HG02938 (cell line): ENCODE results near the gene NCK2.
"Not testable (repeated sequence)": the region's sequence is repeated elsewhere in the genome, so short reads cannot be mapped to it uniquely, and the experiment has no call there.

ENCODE experiments used
- ATAC-seq: cut with Tn5 transposase; IDR thresholded peaks from one replicate; pipeline ENCODE4 v1.9.1; 2021; ENCODE audit warnings: mild to moderate bottlenecking, moderate library complexity; ENCODE audit not compliant: unreplicated experiment

Gene NCK2

DNA sequence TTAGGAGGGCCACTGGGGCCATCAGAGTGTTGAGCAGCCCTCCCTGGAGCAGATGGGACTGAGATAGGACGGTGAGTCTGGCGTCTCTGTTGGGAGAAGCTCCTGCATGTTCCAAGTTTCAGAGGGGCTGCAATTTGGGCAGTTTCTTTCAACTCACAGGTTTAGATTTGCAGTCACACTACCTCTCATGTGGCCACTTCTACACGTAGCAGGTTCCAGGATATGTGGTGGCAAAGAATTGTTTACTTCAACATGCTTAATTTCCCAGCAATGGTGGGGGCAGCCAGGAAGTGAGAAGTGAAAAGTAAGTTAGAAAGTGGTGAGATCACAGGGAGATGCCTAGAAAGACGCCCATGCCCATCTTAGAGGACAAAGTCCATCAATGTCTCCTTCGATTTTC is 9.3 kb downstream of the NCK2 start:
- no peak for ATAC-seq

DNA sequence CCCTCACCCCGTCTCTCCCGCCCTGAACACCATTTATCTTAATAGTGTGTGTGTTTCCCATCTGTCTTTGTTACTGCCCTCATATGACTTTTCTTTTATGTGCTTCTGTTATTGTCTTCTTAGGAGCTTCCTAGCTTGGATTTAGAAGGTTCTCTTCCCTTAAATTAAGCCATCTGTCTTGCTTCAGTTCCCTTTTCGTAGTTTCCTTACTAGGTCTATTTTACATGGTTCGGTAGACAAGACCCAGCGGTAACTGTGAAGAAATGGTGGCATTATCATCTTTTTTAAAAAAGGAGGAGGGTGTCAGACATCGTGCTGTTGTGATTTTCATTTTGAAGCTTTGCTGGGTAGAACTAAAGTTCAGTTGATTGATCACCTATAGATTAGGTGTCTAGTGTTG is 10.3 kb downstream of the NCK2 start:
- ATAC-seq, result no peak

DNA sequence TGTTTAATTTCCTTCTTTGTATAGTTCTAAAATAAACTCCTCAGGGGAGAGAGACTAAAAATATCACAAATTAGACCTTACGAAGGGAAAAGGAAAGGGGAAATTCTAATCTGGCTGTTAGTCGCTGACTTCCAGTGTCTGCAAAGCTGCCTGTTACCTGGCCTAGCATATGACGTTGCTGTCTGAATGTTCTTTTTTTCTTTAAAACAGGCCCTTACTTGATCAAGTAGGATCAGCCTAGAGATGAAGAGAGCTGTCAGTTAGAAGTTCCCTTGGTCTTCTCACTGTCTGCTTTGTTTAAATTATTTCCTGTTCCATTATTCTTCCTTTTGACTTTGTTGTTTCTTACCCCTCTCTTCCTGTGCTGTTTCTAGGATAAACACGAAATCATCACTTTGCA is 11.2 kb downstream of the NCK2 start:
- no peak for ATAC-seq

DNA sequence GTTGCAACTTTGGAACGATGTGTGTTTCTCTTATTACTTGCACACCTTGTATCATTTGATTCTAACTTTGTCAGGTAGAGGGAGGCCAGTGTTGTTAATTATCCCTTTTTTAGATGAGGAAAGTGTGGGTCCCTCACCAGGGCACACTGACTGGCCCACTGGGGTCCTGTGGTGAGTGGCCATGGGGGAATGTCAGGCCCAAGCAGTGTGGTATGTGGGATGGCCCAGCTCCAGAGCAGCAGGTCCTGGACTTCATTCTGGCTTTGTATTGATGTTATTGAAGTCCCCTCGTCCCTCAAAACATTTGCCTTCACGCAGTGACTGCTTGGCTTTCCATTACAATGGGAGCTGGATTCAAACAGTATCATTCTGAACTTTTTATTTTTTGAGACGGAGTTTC is 11.7 kb downstream of the NCK2 start:
- no peak for ATAC-seq

DNA sequence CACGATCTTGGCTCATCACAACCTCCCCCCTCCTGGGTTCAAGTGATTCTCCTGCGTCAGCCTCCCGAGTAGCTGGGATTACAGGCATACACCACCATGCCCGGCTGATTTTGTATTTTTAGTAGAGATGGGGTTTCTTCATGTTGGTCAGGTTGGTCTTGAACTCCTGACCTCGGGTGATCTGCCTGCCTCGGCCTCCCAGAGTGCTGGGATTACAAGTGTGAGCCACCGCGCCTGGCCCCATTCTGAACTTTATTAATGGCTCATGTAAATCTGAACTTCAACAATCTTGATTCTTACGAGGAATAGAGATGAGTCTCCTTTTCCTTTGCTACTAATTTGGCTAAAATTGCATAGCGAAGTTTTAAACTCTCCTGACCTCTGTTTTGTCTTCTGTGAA is 12.2 kb downstream of the NCK2 start:
- ATAC-seq, result not testable (repeated sequence)

DNA sequence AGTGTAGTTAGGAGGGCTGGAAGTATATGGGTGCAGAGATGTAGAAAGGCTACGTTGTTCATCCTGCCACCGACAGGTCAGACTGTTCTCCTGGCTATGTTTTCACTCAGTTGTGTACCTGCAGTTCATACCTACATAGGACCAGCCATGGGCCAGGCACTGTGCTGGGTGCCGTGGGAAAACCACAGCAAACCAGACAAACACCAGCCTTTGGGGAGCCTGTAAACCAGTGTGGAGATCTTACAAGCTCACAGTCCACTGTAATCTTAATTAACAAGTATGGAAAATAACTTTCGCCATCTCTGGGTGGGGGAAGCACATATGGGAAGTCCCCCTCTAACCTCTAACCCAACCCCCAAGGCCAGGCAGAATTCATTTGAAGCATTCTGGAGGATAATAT is 12.7 kb downstream of the NCK2 start:
- no peak for ATAC-seq

DNA sequence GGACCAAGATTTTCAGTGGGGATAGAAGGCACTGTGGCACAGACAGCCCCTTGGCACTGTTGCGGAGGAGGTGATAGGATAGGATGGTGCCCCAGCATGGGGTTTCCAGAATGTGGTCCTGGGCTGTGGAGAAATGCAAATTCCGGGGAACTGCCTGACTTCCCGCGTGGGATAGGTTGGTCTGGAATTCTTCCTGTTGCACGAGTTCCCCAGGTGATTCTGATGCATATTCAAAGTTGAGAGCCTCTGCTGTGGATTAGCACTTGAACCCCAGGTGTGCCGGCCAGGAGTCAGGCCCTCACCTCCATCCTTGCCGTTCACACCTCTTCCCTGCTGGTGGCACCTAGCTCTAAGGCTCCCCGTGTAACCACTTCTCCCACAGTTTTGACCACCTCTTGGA is 15.5 kb downstream of the NCK2 start:
- ATAC-seq, result no peak

DNA sequence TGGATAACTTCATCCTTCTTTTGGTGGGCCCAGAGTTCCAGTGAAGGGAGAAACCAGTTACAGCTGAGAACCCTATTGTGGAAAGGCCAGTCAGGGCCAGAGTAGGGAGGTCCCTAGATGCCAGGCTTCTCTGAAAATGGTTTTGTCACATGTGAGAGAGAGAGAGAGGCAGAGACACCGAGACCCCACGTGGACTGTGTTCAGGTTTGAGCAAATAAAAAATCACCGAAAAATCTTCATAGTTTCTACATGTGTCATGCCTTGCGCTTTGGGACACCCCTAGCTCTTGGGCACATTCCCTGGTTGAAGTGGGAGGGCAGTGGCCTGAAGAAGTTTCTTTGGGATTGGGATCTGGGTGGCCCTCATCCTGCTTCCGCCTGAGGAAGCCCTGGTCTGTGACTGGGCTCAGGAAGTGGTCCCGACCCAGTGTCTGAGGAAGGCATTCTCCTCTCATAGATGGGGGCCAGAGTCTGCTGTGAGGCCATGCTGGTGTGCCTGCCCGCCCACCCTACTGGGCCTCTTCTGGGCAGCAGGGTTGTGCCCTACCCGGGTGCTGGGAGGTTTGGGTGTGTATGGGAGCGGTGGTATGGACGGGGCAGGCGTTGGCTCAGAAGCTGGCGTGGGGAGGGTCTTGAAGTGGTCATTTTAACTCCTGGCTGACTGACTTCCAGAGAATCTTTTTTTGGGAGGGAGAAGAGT is 16.1 kb downstream of the NCK2 start:
- ATAC-seq, result no peak

DNA sequence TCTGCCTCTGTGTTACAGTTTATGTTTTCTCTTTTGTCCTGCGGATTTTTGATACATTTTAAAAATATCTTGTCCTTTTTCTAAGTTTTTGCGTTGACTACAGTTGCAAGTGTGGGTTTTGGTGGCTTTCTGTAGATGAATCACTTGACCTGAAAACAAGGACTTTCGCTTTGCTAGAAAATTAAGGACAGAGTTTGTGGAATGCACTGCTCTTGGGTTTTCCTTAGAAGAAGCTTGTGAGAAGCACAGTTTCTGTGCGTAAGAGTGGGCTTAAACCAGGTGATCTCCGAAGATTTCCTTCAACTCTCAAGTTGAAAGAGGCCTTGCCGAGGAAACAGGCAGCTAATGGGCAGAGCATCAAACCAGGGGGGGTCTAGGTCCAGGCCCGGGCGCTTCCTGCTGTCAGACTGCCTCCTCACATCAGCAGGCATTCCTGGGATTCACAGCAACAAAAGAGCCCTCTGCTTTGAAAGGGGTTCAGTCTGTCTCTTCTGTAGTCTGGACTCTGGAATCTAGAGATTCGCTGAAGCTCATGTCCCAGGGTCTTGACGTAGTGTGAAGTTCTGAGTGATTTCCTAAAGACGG is 17.3 kb downstream of the NCK2 start:
- ATAC-seq, result no peak

DNA sequence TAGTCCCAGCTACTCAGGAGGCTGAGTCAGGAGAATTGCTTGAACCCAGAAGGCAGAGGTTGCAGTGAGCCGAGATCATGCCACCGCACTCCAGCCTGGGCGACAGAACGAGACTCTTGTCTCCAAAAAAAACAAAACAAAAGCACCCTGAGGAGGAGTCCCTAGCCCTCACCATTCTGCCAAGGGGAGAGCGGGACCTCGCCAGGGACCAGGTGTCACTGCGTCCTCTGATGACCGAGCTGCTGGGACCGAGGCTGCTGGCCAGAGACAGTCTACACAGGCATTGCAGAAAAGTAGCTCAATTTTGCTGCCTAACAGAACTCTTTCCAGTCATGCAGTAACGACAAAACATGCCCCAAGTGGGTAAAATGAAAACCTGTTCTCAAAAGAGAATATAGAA is 18.4 kb downstream of the NCK2 start:
- ATAC-seq, result no peak

DNA sequence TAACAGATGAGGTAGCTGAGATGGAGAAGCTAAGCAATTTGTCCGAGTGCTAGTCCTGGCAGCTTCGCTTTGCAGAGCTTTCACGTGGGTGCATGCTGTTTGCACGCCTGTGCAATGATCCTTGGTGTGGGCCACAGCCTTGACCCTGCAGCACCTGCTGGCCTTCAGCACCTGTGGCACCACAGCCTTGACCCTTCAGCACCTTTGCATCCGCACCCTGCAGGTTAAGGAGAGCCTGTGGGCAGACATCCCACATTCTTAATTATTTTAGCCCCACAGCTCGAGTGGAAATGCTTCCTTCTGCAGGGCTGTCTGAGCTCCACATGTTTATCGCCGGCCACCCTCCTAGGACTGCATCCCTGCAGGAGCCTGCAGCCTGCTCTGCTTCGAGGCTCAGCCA is 19.3 kb downstream of the NCK2 start:
- no peak for ATAC-seq

DNA sequence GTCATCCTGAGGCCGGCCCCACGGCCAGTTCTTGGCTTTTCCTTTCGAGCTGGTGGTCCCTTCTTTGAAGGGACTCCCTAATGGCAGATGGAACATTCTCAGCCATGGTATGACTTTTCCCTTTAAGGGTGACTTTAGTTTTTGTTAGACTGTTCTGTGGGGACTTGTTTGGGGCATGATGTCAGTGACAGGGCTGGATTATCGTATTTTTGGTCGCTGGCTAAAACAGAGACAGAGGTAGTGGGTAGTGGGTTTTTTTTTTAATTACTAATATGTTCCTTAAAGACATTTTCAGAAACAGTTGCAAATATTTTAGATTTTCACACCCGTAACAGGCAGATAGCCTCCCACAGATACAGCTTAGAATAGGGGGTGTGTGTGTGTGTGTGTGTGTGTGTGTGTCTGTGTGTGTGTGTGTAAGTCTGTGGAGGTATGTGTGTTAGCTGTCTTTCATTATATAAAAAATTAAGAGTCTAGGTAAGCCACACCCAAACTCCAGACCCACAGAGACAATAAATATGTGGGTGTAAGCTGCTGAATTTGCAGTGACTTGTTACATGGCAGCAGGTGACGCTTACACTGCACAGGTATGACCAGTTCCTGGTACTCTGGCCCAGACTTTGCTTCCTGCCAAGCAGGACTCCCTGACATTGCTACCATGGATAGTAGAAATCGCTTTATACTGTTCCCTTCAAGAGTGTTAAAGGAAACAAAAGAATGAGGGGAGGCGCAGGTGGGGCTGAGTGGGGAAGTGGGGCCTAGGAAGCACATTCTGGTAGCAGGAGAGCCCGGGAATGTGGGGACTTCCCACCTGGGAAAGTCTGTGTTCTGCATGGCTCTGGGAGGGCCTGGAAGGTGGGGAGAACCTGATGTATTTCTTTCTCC is 20.9 kb downstream of the NCK2 start:
- no peak for ATAC-seq

DNA sequence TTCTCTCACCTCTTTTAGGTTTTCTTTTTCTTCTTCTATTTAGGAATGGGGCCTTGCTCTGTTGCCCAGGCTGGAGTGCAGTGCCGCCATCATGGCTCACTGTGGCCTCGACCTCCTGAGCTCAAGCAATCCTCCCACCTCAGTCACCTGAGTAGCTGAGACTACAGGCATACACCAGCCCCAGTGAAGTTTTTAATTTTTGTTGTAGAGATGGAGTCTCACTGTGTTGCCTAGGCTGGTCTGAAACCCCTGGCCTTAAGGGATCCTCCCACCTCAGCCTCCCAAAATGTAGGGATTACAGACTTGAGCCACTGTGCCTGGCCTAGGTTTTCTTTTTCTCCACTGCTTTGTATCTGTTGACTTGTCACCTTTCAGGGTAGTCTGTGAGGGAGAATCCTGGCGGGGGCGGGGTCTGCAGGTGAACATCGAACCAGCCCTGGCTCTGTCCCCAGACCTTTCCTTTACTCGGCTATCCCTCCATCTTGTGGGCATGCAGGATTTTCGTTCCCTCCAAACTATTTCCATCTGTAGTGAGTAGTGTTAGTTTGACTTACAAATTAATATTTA is 21.7 kb downstream of the NCK2 start:
- no peak for ATAC-seq

DNA sequence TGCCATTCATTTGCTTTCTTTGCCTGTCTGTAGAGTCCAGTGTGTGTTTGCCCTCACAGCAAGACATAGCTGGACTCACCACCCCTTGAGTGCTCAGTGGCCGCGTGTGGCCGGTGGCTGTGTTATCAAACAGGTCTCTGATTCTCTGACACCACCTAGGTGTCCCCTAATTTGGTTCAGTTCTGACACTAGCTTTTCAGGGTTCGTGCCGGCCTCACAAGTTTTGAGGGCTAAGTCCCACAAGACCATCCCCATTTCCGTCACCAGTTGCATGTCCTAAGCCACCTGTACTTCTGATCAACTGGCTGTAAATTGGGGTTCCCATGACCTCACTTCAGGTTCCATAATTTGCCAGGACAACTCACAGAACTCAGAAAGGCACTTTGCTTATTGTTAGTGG is 23.5 kb downstream of the NCK2 start:
- no peak for ATAC-seq

DNA sequence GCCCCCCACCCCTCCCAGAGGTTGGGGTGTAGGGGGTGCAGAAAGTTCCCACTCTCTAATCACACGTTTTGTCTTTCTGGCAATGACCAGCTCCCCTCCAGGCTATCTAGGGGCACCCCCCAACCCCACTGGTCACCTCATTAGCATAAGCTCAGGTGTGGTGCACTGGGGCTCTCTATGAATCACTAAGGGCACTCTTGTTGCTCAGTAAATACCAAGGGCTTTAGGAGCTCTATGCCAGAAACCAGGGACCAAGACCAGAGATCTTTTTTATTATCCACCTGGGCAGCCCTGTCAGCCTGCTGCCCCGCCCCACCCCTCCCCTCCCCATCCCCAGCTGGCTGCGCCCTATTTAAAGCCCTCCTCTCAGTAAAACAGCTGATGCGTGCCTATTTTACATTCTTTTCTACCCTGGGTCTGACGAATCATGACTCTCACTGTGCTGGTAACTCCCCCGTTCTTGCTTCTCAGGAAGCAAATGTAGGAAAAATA is 24.3 kb downstream of the NCK2 start:
- no peak for ATAC-seq

DNA sequence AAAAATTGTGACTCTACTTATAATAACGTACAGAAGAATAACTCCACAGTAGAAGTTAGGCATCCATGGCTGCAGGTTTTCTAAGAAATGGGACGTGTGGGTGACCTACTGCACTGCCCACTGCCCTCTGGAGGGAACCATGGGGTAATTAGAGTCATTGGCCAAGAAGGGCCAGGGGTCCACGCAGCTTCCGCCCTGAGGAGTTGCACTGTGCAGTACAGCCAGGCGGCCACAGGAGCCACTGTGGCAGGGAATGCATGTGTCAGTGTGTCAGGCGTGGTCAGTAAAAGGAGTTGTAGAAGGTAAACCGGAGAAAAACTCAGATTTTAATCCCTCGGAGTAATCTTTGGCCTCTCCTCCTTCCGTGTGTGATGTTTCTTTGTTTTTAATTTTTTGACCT is 24.8 kb downstream of the NCK2 start:
- no peak for ATAC-seq

DNA sequence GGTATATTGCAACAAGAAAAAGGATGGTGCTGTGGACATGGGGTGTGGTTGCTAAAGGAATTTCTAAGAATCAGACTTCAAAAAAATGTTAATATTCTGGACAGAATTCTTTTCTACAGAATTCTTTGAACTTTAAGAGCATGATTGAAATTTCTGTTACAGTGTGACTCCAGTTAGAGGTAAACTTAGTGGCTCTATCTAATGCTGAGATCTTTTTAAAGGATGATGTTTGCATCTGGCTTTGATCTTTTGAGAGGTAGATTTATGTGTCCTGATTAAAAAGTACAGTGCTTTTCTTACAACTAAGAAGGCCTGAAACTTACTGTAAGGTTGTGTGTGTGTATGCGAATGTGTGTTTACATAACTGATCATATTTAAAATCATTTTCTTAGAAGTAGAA is 25.4 kb downstream of the NCK2 start:
- ATAC-seq, result no peak

DNA sequence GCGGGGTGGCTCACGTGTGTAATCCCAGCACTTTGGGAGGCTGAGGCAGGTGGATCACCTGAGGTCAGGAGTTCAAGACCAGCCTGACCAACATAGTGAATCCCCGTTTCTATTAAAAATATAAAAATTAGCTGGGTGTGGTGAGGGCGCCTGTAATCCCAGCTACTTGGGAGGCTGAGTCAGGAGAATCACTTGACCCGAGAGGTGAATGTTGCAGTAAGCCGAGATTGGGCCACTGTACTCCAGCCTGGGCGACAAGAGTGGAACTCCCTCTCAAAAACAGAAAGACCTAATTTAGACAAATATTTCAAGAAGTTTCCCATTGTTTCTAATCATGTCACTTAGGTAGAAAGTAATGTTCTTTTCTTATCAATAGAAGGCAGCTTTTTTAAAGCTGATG is 26.6 kb downstream of the NCK2 start:
- not testable (repeated sequence) for ATAC-seq

DNA sequence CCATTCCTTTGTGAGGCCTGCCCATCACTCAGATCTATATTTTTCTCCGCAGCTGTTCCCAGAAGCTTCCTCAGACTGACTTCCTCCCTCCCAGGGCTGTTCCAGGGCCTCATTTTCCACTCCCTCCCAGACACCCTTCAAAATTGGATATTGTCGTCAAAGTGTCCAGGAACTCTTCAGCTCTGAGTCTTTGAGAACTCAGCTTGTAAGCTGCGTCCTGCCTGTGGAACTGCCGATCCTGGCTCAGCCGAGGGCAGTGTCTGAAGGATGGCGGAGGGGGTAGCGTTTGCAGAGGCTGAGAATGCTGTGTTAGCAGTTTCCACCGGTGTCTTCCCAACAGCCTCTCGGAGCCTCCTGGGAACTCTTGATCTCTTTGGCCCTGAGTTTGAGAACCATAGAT is 27.1 kb downstream of the NCK2 start:
- ATAC-seq, result no peak

DNA sequence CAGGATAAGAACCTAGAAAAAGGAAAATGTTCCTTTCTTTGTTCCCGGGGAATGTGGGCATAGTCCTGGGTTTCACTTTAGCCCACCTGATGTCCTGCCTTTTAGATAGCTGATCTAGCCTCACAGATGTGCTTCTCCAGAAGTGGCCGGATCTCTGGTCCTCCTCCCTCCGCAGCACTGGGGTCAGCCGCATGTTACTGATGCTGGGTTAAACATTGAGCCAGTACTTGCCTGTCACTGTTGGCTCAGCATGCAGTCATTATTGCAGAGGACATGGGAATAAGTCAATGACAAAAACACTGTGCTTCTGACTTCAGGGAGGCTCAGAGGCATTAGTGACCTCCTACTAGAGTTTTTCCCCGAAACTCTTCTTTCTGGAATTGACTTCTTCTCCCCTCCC is 27.6 kb downstream of the NCK2 start:
- ATAC-seq, result no peak

DNA sequence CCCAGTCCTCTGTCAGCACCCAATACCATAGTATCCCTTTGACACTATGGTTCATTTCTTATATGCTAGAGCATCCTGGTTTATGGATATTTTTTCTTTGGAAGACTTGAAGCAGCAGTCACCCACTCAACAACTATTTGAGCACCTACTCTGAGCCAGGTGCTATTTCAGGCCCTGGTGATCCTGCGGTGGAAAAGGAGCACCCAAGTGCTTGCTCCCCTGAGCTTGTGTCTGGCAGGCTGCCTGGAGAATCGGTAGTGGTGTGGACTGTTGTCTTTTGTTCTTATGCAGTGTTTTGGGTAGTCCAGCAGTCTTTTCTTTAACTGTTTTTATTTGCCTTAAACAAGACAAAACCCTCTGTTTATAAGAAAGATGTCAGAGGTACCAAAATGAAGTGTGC is 28.9 kb downstream of the NCK2 start:
- no peak for ATAC-seq
